ENCODE results near the gene FANCI.

FANCI gene

DNA sequence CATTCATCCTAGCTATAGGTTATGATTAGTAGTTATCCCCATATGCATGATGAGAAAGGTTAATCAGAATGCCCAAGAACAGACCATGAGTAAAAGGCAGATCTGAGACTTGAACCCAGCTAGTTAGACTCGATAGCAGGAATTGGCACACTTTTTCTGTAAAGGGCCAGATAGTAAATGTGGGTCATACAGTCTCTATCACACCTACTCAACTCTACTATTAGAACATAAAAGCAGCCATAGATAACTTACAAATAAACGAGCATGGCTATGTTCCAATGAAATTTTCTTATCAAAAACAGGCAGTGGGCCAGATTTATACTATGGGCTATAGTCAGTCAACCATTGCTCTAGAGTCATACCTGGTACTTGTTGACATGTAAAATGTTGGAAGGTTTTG lies 66.2 kb downstream of the FANCI start:
- DNase-seq (ENCODE audit: low read depth): no peak
- H3K4me3 ChIP-seq (ENCODE audit: low read depth, low read length): no peak overlapping the region
- no peak for TF ChIP-seq CTCF (IDR thresholded peaks at IDR 0.05; ENCODE audit: control insufficient read depth, extremely low read depth, insufficient read depth)

DNA sequence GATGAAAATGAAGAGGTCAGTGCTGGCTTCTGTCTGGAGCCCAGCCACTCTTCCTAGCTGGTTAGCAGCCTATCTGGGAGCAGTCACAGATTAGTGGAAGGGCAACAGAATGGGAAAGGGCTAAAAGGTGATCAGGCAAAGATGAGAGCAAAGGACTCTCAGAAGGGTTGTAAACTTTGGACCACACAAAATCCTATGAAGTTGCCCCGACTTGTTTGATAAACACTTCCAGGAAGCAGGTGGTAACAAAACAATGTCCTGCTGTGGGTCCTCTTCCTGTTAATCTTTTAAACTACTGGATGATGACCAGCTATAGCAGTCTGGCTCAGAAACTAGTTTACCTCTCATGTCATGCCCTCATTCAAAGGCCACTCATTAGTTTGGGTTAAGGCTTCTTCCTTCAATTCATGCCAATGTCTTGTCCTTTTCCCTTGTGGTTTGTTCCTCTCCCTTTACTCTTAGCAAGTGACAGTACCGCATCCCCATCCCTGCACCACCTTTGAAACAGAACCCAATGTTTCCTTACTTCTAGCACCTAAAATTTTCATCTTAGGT lies 71.7 kb downstream of the FANCI start:
- DNase-seq (ENCODE audit: low read depth): no peak
- TF ChIP-seq CTCF (IDR thresholded peaks at IDR 0.05; ENCODE audit: control insufficient read depth, extremely low read depth, insufficient read depth): no peak
- no peak overlapping the region for H3K4me3 ChIP-seq (ENCODE audit: low read depth, low read length)

GRCh38 chr15:89316504-89316903 lies 72.7 kb downstream of the FANCI start:
- no peak for DNase-seq (ENCODE audit: low read depth)
- no peak for TF ChIP-seq CTCF (IDR thresholded peaks at IDR 0.05; ENCODE audit: control insufficient read depth, extremely low read depth, insufficient read depth)
- H3K4me3 ChIP-seq (ENCODE audit: low read depth, low read length): no peak overlapping the region

GRCh38 chr15:89317186-89317720 lies 73.5 kb downstream of the FANCI start:
- no peak overlapping the region for H3K4me3 ChIP-seq (ENCODE audit: low read depth, low read length)
- no peak for TF ChIP-seq CTCF (IDR thresholded peaks at IDR 0.05; ENCODE audit: control insufficient read depth, extremely low read depth, insufficient read depth)
- no peak for DNase-seq (ENCODE audit: low read depth)

GRCh38 chr15:89319678-89320077 lies 75.9 kb downstream of the FANCI start:
- no peak overlapping the region for H3K4me3 ChIP-seq (ENCODE audit: low read depth, low read length)
- no peak for DNase-seq (ENCODE audit: low read depth)
- no peak for TF ChIP-seq CTCF (IDR thresholded peaks at IDR 0.05; ENCODE audit: control insufficient read depth, extremely low read depth, insufficient read depth)

DNA sequence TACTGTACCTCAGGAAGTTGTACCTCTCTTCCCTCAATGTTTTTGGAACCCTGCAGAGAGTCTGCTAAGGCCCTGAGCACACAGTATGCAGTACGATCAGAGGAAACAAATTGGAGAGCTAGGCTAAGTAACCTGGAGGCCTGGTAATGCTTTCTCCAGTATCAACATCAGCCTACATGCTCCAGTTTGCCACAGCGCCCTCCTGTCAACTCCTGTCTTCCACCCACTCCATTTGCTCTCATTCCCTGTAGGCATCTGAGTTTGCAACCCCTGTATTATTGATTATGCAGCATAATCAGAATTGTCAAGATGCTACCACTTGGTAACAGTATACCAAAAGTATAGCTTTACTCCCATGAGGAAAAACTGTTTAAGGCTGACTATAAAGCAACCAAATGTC lies 76.4 kb downstream of the FANCI start:
- no peak for TF ChIP-seq CTCF (IDR thresholded peaks at IDR 0.05; ENCODE audit: control insufficient read depth, extremely low read depth, insufficient read depth)

More for the DNA sequence above, 76.4 kb downstream of the FANCI start:
- H3K4me3 ChIP-seq (ENCODE audit: low read depth, low read length): no peak overlapping the region
- DNase-seq (ENCODE audit: low read depth): no peak

Data from LNCaP clone FGC (cell line).